HG02678 (cell line): Measurements from ENCODE around the gene MYCN.
"Not testable (repeated sequence)": the region's sequence is repeated elsewhere in the genome, so short reads cannot be mapped to it uniquely, and the experiment has no call there.

Source experiments
- ATAC-seq: cut with Tn5 transposase; IDR thresholded peaks from one replicate; pipeline ENCODE4 v1.9.1; 2021; ENCODE audit warnings: mild to moderate bottlenecking, moderate library complexity; ENCODE audit not compliant: unreplicated experiment

Gene MYCN

GRCh38 chr2:15907461-15908324, 32.7 kb upstream of the MYCN start:
- no peak for ATAC-seq

GRCh38 chr2:15908371-15908770, 32.0 kb upstream of the MYCN start:
- no peak for ATAC-seq

DNA sequence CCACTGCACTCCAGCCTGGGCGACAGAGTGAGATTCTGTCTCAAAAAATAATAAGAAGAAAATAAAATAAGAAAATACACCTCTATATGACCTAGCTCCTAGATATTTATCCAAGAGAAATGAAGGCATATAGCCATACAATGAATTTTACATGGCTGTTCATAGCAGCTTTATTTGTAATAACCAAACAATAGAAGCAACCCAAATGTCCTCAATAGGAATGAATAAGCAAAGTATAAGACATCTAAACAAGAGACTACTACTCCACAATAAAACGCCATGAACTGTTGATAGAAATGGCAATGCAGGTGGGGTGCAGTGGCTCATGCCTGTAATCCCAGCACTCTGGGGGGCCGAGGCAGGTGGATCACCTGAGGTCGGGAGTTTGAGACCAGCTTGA, 31.2 kb upstream of the MYCN start:
- no peak for ATAC-seq

GRCh38 chr2:15909736-15910135, 30.6 kb upstream of the MYCN start:
- no peak for ATAC-seq

- ATAC-seq, result not testable (repeated sequence)
Measured at GRCh38 chr2:15911270-15911669, 29.1 kb upstream of the MYCN start.

DNA sequence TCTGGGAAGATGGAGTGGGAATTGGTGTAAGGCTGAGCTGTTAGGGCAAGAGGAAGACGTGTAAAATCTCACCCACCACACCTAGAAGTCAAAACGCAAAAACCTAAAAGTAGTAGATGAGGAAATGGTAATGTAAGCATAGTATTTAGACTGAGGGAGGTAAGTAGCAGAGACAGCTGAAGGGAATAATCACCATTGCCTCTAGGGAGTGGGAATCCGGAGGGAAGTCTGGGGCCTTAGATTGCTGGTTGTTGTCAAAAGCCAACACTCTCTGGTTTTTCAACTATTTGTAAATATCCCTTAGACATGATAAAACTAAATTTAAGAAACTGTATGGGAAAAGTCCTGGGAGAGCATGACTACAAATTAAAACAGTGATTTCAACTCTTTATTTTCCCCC, 28.7 kb upstream of the MYCN start:
- no peak for ATAC-seq

DNA sequence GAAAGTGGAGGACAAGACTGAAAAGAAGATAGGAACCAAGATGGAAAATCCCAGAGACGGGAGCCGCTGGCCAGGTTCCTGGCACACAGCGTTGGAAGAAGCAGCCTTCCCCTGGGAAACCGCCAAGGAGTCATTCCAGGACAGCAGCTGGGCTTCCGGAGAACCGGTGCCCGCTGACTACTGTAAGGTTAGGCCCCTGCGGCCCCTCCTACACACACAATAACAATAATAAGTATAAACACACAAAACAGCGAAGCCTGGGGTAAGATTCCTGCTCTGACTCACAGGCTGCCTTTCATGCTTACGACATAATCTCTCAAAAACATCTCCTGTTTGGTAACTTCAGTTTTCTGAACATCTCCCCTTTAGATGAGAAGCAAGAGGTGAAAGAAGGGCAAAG, 28.1 kb upstream of the MYCN start:
- no peak for ATAC-seq

- no peak for ATAC-seq
Measured at GRCh38 chr2:15913146-15913545, 27.2 kb upstream of the MYCN start.

- ATAC-seq, result no peak
Measured at GRCh38 chr2:15914596-15915385, 25.6 kb upstream of the MYCN start.

GRCh38 chr2:15915546-15915945, 24.8 kb upstream of the MYCN start:
- not testable (repeated sequence) for ATAC-seq

- ATAC-seq, result no peak
Measured at GRCh38 chr2:15916336-15916735, 24.0 kb upstream of the MYCN start.

- ATAC-seq, result no peak
Measured at GRCh38 chr2:15918761-15919356, 21.5 kb upstream of the MYCN start.

DNA sequence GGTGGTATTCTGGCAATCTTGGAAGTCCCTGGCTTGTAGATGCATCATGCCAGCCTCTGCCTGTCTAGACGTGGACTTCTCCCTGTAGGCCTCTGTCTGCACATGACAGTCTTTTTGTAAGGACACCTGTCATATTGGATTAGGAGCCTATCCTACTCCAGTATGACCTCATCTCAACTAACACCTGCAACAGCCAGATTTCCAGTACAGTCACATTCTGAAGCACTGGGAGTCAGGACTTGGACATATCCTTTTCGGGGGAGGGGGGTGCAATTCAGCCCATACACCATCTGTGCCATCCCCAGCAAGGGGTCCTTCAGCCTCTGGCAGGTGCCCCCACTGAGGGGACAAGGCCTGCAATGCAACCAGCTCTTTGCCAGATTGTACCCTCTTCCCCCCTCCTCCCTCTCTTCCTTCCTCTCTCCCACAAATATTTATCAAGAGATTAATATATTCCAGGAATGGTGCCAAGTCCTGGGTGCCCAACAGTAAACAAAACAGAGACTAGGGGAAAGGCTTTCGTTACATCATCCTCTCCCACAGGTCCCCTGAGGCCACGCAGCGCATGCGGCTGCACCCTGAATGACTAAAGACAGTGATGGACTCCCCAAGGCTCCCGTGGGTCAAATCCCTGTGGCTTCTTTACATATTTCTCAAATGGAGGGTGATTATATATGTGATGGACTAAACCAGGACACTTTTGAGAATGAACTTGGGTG, 20.5 kb upstream of the MYCN start:
- ATAC-seq, result no peak

DNA sequence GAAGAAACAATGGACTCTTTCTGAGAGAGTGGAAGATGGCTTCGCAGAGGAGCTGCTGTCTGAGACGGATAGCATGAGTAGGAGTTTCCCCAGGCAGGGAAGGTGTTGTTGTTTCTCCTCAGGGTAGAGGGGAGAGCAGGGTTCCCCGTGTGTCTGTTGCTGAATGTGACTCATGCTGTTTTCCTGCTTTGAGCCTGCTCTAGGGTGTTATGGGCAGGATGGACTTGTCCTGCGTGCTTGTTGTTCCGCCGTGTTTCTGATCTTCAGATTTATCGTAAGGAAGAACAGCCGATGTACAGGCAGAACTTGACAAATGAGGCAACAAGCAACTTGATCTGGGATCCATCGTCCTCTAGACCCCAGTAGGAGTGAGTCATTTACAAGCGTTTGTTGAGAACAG, 19.7 kb upstream of the MYCN start:
- no peak for ATAC-seq

DNA sequence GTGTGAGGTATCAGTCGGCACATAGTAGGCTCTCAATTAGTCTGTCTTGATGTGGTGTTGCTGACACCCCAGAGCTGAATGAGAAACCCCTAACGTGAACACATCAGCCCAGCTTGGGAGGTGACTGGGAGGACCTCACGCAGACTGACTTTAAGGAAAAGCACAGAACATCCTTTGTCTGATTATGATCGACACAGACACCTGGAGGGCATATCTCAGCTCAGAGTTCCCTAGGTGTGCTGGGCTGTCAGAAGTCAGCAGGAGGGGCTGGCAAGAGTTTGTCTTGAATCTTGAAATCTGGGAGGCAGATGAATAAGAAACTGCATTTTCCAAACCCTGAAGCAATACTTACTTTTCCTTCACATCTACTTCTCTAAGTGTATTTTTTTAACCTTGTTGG, 16.8 kb upstream of the MYCN start:
- ATAC-seq, result no peak

DNA sequence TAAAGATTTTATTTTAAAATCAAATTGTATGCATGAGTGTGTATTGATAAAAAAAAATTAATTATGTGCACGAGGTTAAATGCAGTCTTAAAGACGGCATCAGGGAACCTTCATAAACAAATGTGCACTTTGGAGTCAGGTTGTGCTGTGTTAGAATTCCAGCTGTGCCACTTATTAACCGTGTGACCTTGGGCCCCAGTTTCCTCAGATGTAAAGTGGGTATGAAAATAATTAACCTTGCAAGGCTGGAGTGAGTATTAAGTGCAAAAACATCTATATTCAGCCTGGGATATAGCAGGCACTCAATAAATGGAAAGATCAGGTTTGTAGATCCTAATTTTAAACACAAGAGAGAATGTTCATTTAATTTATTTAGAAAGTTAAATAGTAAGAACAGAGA, 14.5 kb upstream of the MYCN start:
- no peak for ATAC-seq

DNA sequence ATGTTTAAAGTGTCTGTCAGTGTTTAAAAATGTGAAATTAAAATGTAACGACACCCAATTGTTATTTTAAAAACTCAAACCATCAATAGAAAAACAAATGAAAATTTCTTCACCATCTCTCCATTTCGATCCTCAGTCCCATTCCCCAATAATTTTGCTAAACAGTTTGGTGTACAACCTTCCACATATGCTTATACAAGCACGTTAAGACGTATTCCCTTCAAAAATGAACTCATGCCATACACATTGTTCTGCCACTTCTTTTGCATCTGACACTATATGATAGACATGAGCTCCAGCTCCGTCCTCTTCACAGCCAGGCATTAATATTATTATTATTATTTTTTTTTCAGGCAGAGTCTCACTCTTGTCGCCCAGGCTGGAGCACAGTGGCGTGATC, 14.1 kb upstream of the MYCN start:
- ATAC-seq, result no peak

DNA sequence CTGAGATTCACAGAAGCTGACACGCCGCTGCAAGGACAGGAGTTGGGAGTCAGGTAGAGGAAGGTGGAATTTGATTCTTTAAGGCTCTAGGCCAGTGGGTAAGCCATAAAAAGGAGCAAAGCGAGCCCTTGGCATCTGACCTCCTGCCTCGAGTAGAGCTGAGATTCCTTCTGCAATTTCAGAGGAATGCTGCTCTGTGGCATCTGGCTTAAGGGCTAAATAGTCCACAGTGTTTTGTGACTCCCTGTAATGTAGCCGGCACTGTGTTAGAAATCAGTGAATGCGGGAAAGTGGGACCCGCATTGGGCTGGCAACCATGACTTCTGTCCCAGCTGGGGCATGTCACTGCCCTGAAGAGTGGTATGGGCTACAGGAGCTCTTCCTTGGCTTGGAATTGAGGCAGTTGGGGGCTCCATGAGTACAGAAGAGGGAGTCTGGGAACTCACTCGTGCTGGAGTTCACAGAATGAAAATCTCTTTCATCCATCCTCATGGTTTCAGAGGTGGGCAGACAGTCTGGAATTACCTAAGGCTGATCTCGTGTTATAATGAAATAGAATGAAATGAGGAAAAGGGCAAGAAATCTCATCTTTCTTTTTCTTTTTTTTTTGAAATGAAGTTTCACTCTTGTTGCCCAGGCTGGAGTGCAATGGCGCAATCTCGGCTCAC, 12.7 kb upstream of the MYCN start:
- no peak for ATAC-seq

GRCh38 chr2:15929008-15929407, 11.3 kb upstream of the MYCN start:
- ATAC-seq, result not testable (repeated sequence)

- ATAC-seq, result no peak
Measured at GRCh38 chr2:15929861-15930260, 10.5 kb upstream of the MYCN start.
